Keratinocyte (primary cell): ENCODE results near the gene SLF1. TPM values are rescaled to one million over a fixed set of nuclear protein-coding genes. Genes with fewer than 3 reads are reported as not detected.

ENCODE experiments used
- DNase-seq: peaks from one replicate; pipeline ENCODE4 v3.0.0-alpha.2; 2011; ENCODE audit warnings: low read depth, missing footprints, low spot score
- FAIRE-seq: peaks from 2 replicates; lab custom pipeline; 2011; peaks lifted over from hg19 to GRCh38; lab: Jason Lieb, UNC
- H2AFZ ChIP-seq: 2 replicates; pipeline ENCODE4 v1.6.0; 2012; ENCODE audit warnings: low read length, control low read depth, inconsistent platforms; ENCODE audit not compliant: control insufficient read depth
- H3K27ac ChIP-seq: 2 replicates; pipeline ENCODE4 v1.5.1; 2011; ENCODE audit warnings: low read length; ENCODE audit not compliant: control insufficient read depth, insufficient read depth
- H3K27me3 ChIP-seq: 3 replicates; pipeline ENCODE4 v1.6.0; 2011; ENCODE audit warnings: low read length; ENCODE audit not compliant: control insufficient read depth, insufficient read depth; ENCODE audit errors: extremely low read depth
- H3K36me3 ChIP-seq, 2 experiments: 2 replicates in 1 of 2; 3 replicates in 1 of 2; pipeline ENCODE4 v1.5.1; 2011; ENCODE audit warnings: low read length in 2 of 2, mild to moderate bottlenecking in 1 of 2; ENCODE audit not compliant: control insufficient read depth in 2 of 2, insufficient read depth in 2 of 2; ENCODE audit errors: extremely low read depth in 1 of 2
- H3K4me1 ChIP-seq: 3 replicates; pipeline ENCODE4 v1.5.1; 2011; ENCODE audit warnings: low read length; ENCODE audit not compliant: control insufficient read depth, insufficient read depth; ENCODE audit errors: extremely low read depth
- H3K4me2 ChIP-seq: 3 replicates; pipeline ENCODE4 v1.6.0; 2011; ENCODE audit warnings: low read depth, low read length; ENCODE audit not compliant: control insufficient read depth, insufficient read depth; ENCODE audit errors: extremely low read depth
- H3K4me3 ChIP-seq, 3 experiments: fragments of 200-600 bp in 1 of 3; sonication (generic) in 1 of 3; 2 replicates in 2 of 3; 3 replicates in 1 of 3; pipeline ENCODE4 v1.5.1; 2011 to 2016; ENCODE audit warnings: low read length in 3 of 3, mild to moderate bottlenecking in 3 of 3, control low read depth in 2 of 3, inconsistent platforms in 1 of 3, low read depth in 1 of 3, mixed read lengths in 1 of 3, mixed run types in 1 of 3, moderate library complexity in 1 of 3; ENCODE audit not compliant: control insufficient read depth in 2 of 3, insufficient read depth in 2 of 3; ENCODE audit errors: extremely low read depth in 1 of 3
- H3K79me2 ChIP-seq: 2 replicates; pipeline ENCODE4 v1.6.0; 2012; ENCODE audit warnings: low read length; ENCODE audit not compliant: control insufficient read depth, insufficient read depth
- H3K9ac ChIP-seq: 3 replicates; pipeline ENCODE4 v1.6.0; 2011; ENCODE audit warnings: low read length; ENCODE audit not compliant: control insufficient read depth, insufficient read depth; ENCODE audit errors: extremely low read depth
- H3K9me1 ChIP-seq: 3 replicates; pipeline ENCODE4 v1.6.0; 2011; ENCODE audit warnings: low read length; ENCODE audit not compliant: control insufficient read depth, insufficient read depth; ENCODE audit errors: extremely low read depth
- H3K9me3 ChIP-seq: 2 replicates; pipeline ENCODE4 v1.5.1; 2012; ENCODE audit warnings: low read depth, low read length; ENCODE audit not compliant: control insufficient read depth
- H4K20me1 ChIP-seq: 3 replicates; pipeline ENCODE4 v1.6.0; 2011; ENCODE audit warnings: low read length; ENCODE audit not compliant: control insufficient read depth, insufficient read depth; ENCODE audit errors: extremely low read depth
- EZH2 ChIP-seq: IDR thresholded peaks from one replicate; pipeline ENCODE4 v1.6.1; 2012; ENCODE audit warnings: inconsistent platforms, mild to moderate bottlenecking, low read length, moderate library complexity
- dilution Hi-C: fragments of 300-500 bp; cut with MboI; formaldehyde crosslinking; loops from one replicate; pipeline ENCODE4 v1.7.0; 2020; ENCODE audit warnings: low sequenced_read_pairs; ENCODE audit not compliant: extremely low pct_ligation_motif_present
- polyA plus RNA-seq, 5 experiments: library from polyadenylated mRNA; depleted of rRNA in 3 of 5; stranded (reverse) in 3 of 5; stranded (forward) in 1 of 5; unstranded in 1 of 5; fragments of >200 nt; gene quantifications; 1 replicate in 1 of 5; 2 replicates in 3 of 5; 3 replicates in 1 of 5; pipeline versions ENCODE4 v1.2.1 to v1.2.3, GENCODE V29; 2011 to 2012; ENCODE audit warnings: missing spikeins in 2 of 5, low read depth in 1 of 5, low replicate concordance in 1 of 5
- TF ChIP-seq, protein P1 (sequence below), 3 experiments: IDR thresholded peaks in 1 of 3; conservative IDR thresholded peaks in 1 of 3; optimal IDR thresholded peaks in 1 of 3; 2 replicates in 2 of 3; 3 replicates in 1 of 3; pipeline versions ENCODE3 to v1.5.1; 2011; ENCODE audit warnings: low read length in 3 of 3, mild to moderate bottlenecking in 3 of 3, moderate library complexity in 2 of 3, control low read depth in 1 of 3, inconsistent platforms in 1 of 3; ENCODE audit not compliant: insufficient read depth in 2 of 3; ENCODE audit errors: extremely low read depth in 1 of 3

Gene SLF1
- polyA plus RNA-seq, 1 donor (not counting 4 experiments of a cell fraction or from before 2014, with no cell fraction given), result 7.0 TPM

DNA sequence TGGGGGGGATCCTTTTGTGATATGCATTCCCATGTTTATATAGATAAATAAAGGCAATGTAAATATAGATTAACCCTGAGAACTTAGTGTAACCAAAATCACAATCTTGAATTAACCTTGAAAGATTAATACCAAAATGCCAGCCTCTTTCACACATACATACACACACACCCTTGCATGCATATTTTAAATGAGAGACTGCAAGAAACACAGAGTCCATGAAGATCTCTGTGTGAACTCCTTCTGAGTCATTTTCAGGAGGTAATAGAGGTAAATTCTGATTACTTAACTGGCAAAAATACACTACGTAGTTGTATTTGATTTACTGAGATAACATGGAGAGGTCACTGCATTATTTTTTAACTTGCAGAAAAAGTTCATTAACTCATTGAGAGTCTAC lies 118.0 kb downstream of the SLF1 start:
- FAIRE-seq (no peak), DNase-seq (no peak)
- Histone ChIP-seq H3K79me2 (no peaks in the 10 kb centered on the region), H3K27ac (no peak overlapping the region), H3K9ac (no peak overlapping the region), H3K9me3 (no peaks in the 10 kb centered on the region), H3K36me3 (no peaks in the 10 kb centered on the region), H3K4me1 (no peaks in the 10 kb centered on the region), H3K4me3 (no peak overlapping the region), H3K27me3 (no peaks in the 10 kb centered on the region), H4K20me1 (no peaks in the 10 kb centered on the region), H3K9me1 (no peaks in the 10 kb centered on the region), H2AFZ (no peak overlapping the region), H3K4me2 (no peak overlapping the region)
- TF ChIP-seq EZH2, result no peak
- TF ChIP-seq, protein P1, sequence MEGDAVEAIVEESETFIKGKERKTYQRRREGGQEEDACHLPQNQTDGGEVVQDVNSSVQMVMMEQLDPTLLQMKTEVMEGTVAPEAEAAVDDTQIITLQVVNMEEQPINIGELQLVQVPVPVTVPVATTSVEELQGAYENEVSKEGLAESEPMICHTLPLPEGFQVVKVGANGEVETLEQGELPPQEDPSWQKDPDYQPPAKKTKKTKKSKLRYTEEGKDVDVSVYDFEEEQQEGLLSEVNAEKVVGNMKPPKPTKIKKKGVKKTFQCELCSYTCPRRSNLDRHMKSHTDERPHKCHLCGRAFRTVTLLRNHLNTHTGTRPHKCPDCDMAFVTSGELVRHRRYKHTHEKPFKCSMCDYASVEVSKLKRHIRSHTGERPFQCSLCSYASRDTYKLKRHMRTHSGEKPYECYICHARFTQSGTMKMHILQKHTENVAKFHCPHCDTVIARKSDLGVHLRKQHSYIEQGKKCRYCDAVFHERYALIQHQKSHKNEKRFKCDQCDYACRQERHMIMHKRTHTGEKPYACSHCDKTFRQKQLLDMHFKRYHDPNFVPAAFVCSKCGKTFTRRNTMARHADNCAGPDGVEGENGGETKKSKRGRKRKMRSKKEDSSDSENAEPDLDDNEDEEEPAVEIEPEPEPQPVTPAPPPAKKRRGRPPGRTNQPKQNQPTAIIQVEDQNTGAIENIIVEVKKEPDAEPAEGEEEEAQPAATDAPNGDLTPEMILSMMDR (optimal IDR thresholded peaks at IDR 0.05 in 1 of 3, IDR thresholded peaks at IDR 0.05 in 1 of 3, conservative IDR thresholded peaks at IDR 0.05 in 1 of 3; ENCODE audit: extremely low read depth in 1 of 3, insufficient read depth in 2 of 3, low read length in 3 of 3), result no peak
- dilution Hi-C loops, result no loop called here

DNA sequence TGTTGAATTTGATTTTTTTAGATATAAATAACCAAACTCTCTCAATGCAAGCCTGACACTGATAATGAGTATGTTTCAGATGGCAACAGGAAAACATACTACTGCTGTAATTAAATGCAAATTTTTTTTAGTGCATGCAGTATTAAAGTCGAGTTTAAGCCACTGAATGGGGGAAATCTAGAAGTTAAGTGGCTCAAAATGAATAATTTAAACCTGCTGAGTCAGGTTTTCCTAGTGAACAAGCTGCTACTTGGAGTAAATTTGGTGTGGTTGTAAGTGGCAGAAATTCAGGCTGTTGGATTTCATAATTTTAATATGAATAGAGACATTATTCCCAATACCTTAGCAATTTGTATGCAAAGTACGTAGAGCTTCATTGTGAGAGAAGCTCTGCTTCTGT lies 121.8 kb downstream of the SLF1 start:
- no peak overlapping the region for H3K4me3 ChIP-seq
- H3K4me1 ChIP-seq, result no peaks in the 10 kb centered on the region
- H2AFZ ChIP-seq, result no peak overlapping the region
- FAIRE-seq (no peak), DNase-seq (no peak)
- no peak overlapping the region for H3K4me2 ChIP-seq
- dilution Hi-C loops, result no loop called here
- no peaks in the 10 kb centered on the region for H3K9me3 ChIP-seq
- H3K9ac ChIP-seq, result no peak overlapping the region
- TF ChIP-seq, protein P1 (optimal IDR thresholded peaks at IDR 0.05 in 1 of 3, IDR thresholded peaks at IDR 0.05 in 1 of 3, conservative IDR thresholded peaks at IDR 0.05 in 1 of 3; ENCODE audit: extremely low read depth in 1 of 3, insufficient read depth in 2 of 3, low read length in 3 of 3), result no peak
- no peak for TF ChIP-seq EZH2
- no peak overlapping the region for H3K27ac ChIP-seq
- H3K79me2 ChIP-seq, result no peaks in the 10 kb centered on the region
- H3K36me3 ChIP-seq, result no peaks in the 10 kb centered on the region
- no peaks in the 10 kb centered on the region for H4K20me1 ChIP-seq
- no peaks in the 10 kb centered on the region for H3K27me3 ChIP-seq
- H3K9me1 ChIP-seq, result no peaks in the 10 kb centered on the region
